Measurements from ENCODE around the gene SLC37A3. TPM values are rescaled to one million over a fixed set of nuclear protein-coding genes. Genes with fewer than 3 reads are reported as not detected.

SLC37A3 gene
- total and polyA plus RNA-seq, 12 donors: 16.3 to 33.4 (median 23.3) TPM

- intact Hi-C loops (cut with DNase I): no loop called here
- no peaks in the 10 kb centered on the region for H3K36me3 ChIP-seq (replicated peaks in 1 of 2)
- no peaks in the 10 kb centered on the region for H3K27me3 ChIP-seq
- no peak for DNase-seq
- no peak overlapping the region for H3K27ac ChIP-seq
- H3K4me1 ChIP-seq (replicated peaks in 1 of 2): no peaks in the 10 kb centered on the region
- no peak overlapping the region for H3K4me3 ChIP-seq
- no peaks in the 10 kb centered on the region for H3K9me3 ChIP-seq (replicated peaks in 1 of 3)
- WGBS, 4 donors: 85 to 93% (median 87%) methylated on average over 3 of the region's 3 CpGs
- TF ChIP-seq CTCF (IDR thresholded peaks at IDR 0.05) (peak in 2 of 6 experiments; percentile 13 to 15), POLR2A (IDR thresholded peaks at IDR 0.05) (no peak)
These were observed 94.0 kb downstream of the SLC37A3 start for GRCh38 chr7:140304191-140304799.

DNA sequence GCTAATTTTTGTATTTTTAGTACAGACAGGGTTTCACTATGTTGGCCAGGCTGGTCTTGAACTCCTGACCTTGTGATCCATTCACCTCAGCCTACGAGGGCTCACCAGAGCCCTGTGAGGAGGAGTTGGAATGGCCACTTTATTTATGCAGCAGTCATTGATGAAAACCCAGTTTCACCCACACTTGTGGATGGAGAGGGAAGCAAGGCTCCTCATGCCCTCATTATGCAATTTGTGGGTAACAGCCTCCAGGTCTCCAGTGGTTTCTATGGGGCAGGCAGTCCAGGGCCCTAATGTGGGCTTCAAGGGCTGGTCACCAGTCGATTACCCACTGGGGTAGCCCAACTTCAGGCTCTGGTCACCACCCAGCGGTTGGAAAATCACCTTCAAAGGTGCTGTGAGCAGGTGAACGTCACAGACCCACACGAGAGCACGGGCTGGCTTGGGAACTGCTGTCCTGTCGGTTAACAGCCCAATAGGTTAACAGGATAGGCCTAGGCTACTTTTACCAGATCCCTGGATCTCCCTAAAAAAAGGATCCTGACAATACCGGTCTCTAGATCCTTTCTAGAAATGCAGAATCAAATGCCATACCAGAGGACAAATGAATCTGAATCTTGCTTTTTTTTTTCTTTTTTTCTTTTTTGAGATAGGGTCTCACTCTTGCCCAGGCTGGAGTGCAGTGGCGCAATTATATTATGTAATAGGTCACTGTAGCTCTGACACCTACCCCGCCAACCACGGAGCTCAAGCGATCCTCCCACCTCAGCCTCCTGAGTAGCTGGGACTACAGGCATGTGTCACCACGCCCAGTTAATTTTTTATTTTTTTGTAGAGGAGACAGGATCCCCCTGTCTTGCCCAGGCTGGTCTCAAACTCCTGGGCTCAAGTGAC is 97.8 kb downstream of the SLC37A3 start:
- intact Hi-C loops (cut with DNase I): no loop called here
- H3K9me3 ChIP-seq (replicated peaks in 1 of 3): no peaks in the 10 kb centered on the region
- no peak overlapping the region for H3K27ac ChIP-seq
- no peak overlapping the region for H3K4me3 ChIP-seq
- H3K27me3 ChIP-seq: no peaks in the 10 kb centered on the region
- no peak for TF ChIP-seq CTCF (IDR thresholded peaks at IDR 0.05)
- no peak for TF ChIP-seq POLR2A (IDR thresholded peaks at IDR 0.05)
- no peak for DNase-seq
- 78 to 84% (median 82%) methylated on average over 10 to 13 of the region's 13 CpGs for WGBS, 4 donors
- no peaks in the 10 kb centered on the region for H3K4me1 ChIP-seq (replicated peaks in 1 of 2)
- no peaks in the 10 kb centered on the region for H3K36me3 ChIP-seq (replicated peaks in 1 of 2)

GRCh38 chr7:140298213-140298612 is 100.1 kb downstream of the SLC37A3 start:
- intact Hi-C loops (cut with DNase I): no loop called here

More at GRCh38 chr7:140298213-140298612, 100.1 kb downstream of the SLC37A3 start:
- no peak overlapping the region for H3K27ac ChIP-seq
- H3K4me1 ChIP-seq (replicated peaks in 1 of 2): no peaks in the 10 kb centered on the region
- no peaks in the 10 kb centered on the region for H3K9me3 ChIP-seq (replicated peaks in 1 of 3)
- no peak overlapping the region for H3K4me3 ChIP-seq
- H3K27me3 ChIP-seq: no peaks in the 10 kb centered on the region
- no peak for DNase-seq
- 65 to 84% (median 79%) methylated on average over 2 of the region's 2 CpGs for WGBS, 4 donors
- no peaks in the 10 kb centered on the region for H3K36me3 ChIP-seq (replicated peaks in 1 of 2)
- TF ChIP-seq CTCF (IDR thresholded peaks at IDR 0.05): no peak
- TF ChIP-seq POLR2A (IDR thresholded peaks at IDR 0.05): no peak
